Measurements from ENCODE around the gene LUC7L. TPM values are rescaled to one million over a fixed set of nuclear protein-coding genes. Genes with fewer than 3 reads are reported as not detected.
"Not testable (repeated sequence)": the region's sequence is repeated elsewhere in the genome, so short reads cannot be mapped to it uniquely, and the experiment has no call there.

The LUC7L gene
- total RNA-seq, 2 experiments from 2014 or later, result 94.8 to 98.4 TPM

- Histone ChIP-seq H3K4me3 (ENCODE audit: low read length) (no peak overlapping the region), H3K36me3 (ENCODE audit: insufficient read depth, low read length) (no peaks in the 10 kb centered on the region), H3K4me1 (ENCODE audit: insufficient read depth, low read length) (peaks cover 23% of the 10 kb centered on the region), H3K27me3 (ENCODE audit: control insufficient read depth in 1 of 2, insufficient read depth in 2 of 2, low read length in 2 of 2) (peaks cover 35 to 37% of the 10 kb centered on the region in 2 experiments), H3K9me3 (ENCODE audit: control insufficient read depth in 1 of 2, insufficient read depth in 1 of 2, low read length in 2 of 2) (peaks cover 0 to 13% of the 10 kb centered on the region in 2 experiments), H3K27ac (ENCODE audit: low read depth in 1 of 2, low read length in 2 of 2) (no peak overlapping the region)
- Mint-ChIP-seq H3K27me3 (peaks cover 56% of the 10 kb centered on the region), H3K9me3 (no peaks in the 10 kb centered on the region), H3K4me1 (ENCODE audit: low read depth) (peaks cover 4% of the 10 kb centered on the region), H3K36me3 (ENCODE audit: low read depth) (no peaks in the 10 kb centered on the region), H3K27ac (no peak overlapping the region), H3K4me3 (no peak overlapping the region)
- ATAC-seq (ENCODE audit: poor library complexity) (no peak), DNase-seq (no peak)
- TF ChIP-seq CTCF (IDR thresholded peaks at IDR 0.05), result no peak
- CTCF ChIA-PET, result no interaction called here
- intact Hi-C loops (cut with DNase I, micrococcal nuclease), result no loop called here
- POLR2A ChIA-PET, result no interaction called here
These were observed 66.8 kb downstream of the LUC7L start for GRCh38 chr16:162271-162991.

GRCh38 chr16:160691-161190, 68.5 kb downstream of the LUC7L start:
- H3K36me3 ChIP-seq (ENCODE audit: insufficient read depth, low read length), result no peaks in the 10 kb centered on the region
- ATAC-seq (ENCODE audit: poor library complexity) (no peak), DNase-seq (no peak)
- ChIA-PET POLR2A (no interaction called here), CTCF (no interaction called here)
- Mint-ChIP-seq H3K27ac (no peak overlapping the region), H3K4me1 (ENCODE audit: low read depth) (peaks cover 4% of the 10 kb centered on the region), H3K4me3 (no peak overlapping the region), H3K27me3 (peaks cover 52% of the 10 kb centered on the region), H3K9me3 (no peaks in the 10 kb centered on the region), H3K36me3 (ENCODE audit: low read depth) (no peaks in the 10 kb centered on the region)
- H3K27ac ChIP-seq (ENCODE audit: low read depth in 1 of 2, low read length in 2 of 2), result no peak overlapping the region
- H3K9me3 ChIP-seq (ENCODE audit: control insufficient read depth in 1 of 2, insufficient read depth in 1 of 2, low read length in 2 of 2), result peaks cover 0 to 8% of the 10 kb centered on the region in 2 experiments
- peaks cover 25 to 29% of the 10 kb centered on the region in 2 experiments for H3K27me3 ChIP-seq (ENCODE audit: control insufficient read depth in 1 of 2, insufficient read depth in 2 of 2, low read length in 2 of 2)
- H3K4me3 ChIP-seq (ENCODE audit: low read length), result no peak overlapping the region
- intact Hi-C loops (cut with DNase I, micrococcal nuclease), result no loop called here
- peaks cover 9% of the 10 kb centered on the region for H3K4me1 ChIP-seq (ENCODE audit: insufficient read depth, low read length)
- TF ChIP-seq CTCF (IDR thresholded peaks at IDR 0.05), result no peak

- CTCF ChIA-PET; H3K36me3 Mint-ChIP-seq (ENCODE audit: low read depth); H3K27ac ChIP-seq (ENCODE audit: low read depth in 1 of 2, low read length in 2 of 2); H3K9me3 Mint-ChIP-seq; intact Hi-C loops (cut with DNase I, micrococcal nuclease); H3K36me3 ChIP-seq (ENCODE audit: insufficient read depth, low read length); H3K9me3 ChIP-seq (ENCODE audit: control insufficient read depth in 1 of 2, insufficient read depth in 1 of 2, low read length in 2 of 2); H3K4me1 ChIP-seq (ENCODE audit: insufficient read depth, low read length); POLR2A ChIA-PET; H3K4me3 Mint-ChIP-seq; H3K4me1 Mint-ChIP-seq (ENCODE audit: low read depth); H3K27ac Mint-ChIP-seq; DNase-seq; ATAC-seq (ENCODE audit: poor library complexity); H3K4me3 ChIP-seq (ENCODE audit: low read length): not testable (repeated sequence)
- H3K27me3 ChIP-seq (ENCODE audit: control insufficient read depth in 1 of 2, insufficient read depth in 2 of 2, low read length in 2 of 2), result peaks cover 23 to 28% of the 10 kb centered on the region in 2 experiments
- H3K27me3 Mint-ChIP-seq, result peaks cover 51% of the 10 kb centered on the region
These were observed 69.0 kb downstream of the LUC7L start for GRCh38 chr16:160242-160641.

Measured in CD4-positive, alpha-beta T cell (primary cell).